GM13977 (cell line): ENCODE data around the gene QRFP.

Source experiments
- DNase-seq: peaks from one replicate; pipeline ENCODE4 v3.0.0; 2012; ENCODE audit warnings: low spot score
- in situ Hi-C: fragments of 300-500 bp; cut with MboI; formaldehyde crosslinking; loops from one replicate; pipeline ENCODE4 v1.12.0; 2022; ENCODE audit warnings: low sequenced_read_pairs, low pct_unique_long_range_greater_than_20kb, mixed read lengths, inconsistent platforms; ENCODE audit not compliant: unreplicated experiment
- TF ChIP-seq, protein P1 (sequence below): IDR thresholded peaks from 2 replicates; pipeline ENCODE4 v1.5.1; 2012; ENCODE audit warnings: mild to moderate bottlenecking, control low read depth; ENCODE audit not compliant: insufficient read depth; ENCODE audit errors: extremely low read depth, missing control alignments

The QRFP gene

DNA sequence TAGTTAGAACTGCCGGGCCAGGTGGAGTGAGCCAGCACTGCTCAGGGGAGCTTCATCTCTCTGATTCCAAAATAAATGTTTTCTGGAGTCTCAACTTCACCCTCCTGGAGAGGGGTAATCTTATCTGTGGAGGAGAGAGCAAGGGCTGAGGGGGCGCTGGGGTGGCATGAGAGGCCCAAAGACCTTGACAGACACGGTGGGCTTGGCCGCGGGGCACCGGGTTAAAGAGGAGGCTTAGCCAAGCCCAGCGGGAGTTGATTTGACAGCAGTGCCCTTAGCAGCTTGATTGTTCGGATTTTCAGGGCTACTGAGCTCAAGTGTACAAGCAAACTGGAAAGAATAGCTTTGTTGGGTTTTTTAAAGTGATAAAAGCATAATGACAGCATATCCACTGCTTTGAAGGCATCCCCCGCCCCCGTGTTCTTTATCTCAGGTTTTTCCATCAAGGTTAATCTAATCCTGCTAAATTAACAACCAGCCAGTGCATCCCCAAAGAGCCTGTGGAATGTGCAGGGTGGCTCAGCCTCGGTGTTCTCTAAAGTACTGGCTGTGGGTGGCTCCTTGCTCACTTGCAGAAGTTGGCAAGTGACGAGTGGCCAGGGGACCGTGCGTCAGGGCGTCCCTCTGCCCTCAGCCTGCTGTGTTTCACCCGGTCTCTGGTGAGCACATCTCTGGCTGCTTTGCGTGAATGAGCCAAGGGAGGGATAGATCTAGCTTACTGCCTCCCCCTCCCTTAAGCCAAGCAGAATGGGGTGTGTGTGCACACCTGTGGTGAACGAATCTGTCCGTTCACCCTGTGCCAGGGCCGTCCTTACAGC, 5.5 kb downstream of the QRFP start:
- DNase-seq = no peak
- in situ Hi-C loops = no loop called here
- TF ChIP-seq, protein P1, sequence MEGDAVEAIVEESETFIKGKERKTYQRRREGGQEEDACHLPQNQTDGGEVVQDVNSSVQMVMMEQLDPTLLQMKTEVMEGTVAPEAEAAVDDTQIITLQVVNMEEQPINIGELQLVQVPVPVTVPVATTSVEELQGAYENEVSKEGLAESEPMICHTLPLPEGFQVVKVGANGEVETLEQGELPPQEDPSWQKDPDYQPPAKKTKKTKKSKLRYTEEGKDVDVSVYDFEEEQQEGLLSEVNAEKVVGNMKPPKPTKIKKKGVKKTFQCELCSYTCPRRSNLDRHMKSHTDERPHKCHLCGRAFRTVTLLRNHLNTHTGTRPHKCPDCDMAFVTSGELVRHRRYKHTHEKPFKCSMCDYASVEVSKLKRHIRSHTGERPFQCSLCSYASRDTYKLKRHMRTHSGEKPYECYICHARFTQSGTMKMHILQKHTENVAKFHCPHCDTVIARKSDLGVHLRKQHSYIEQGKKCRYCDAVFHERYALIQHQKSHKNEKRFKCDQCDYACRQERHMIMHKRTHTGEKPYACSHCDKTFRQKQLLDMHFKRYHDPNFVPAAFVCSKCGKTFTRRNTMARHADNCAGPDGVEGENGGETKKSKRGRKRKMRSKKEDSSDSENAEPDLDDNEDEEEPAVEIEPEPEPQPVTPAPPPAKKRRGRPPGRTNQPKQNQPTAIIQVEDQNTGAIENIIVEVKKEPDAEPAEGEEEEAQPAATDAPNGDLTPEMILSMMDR = no peak

DNA sequence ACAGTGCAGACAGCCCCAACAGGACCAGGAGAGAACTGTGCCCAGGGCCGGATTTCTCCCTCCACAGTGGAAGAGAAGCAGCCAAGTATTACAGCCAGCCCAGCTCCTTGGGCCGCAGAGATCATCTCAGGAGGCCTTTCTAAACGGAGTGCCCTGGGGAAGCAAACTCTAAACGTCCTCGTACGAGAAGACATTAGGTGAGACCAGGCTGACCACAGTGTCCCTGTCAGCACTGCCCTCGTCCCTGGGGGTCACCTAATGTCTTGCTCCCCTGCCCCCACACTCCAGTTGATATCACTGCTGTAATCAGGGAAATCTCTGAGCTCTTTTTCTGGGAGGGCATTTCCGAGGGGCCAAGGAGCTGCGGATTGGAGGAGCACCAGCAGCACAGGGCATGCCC, 6.5 kb downstream of the QRFP start:
- in situ Hi-C loops = no loop called here
- TF ChIP-seq, protein P1 = no peak
- no peak for DNase-seq

DNA sequence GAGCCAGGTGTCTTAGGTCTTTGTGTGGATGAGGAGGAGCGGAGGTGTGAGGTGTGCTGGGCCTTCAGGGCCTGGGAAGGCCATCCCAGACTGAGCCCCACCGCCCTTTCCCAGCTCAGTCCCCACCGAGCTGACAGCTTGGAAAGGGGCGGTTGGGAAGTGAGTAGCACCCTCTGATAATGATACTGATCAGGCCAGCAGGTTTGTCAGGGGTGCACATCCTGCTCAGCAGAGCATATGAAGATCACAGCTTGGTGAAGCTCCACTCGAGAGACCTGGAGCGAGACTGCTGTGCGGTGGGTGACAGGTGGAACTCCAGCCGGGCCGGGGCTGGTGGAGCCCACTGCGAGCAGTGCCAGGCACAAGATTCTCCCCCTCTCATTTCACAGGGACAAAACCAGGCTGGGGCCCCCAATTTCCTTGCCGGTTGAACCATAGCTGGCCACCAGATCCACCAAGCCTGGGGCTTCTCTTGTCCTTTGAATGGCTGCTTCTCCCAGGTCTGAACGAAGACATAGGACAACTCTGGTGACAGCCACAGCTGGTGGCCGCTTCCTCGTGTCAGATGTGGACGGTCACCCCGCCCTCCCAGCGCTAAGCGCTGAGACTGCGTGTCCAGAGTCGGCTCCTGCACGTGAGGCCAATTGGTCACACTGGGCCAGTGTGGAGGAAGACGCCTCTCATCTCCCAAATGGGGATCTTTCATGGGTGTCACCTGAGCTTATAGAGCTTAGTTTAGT, 8.3 kb downstream of the QRFP start:
- no peak for DNase-seq
- TF ChIP-seq, protein P1 = no peak
- in situ Hi-C loops = no loop called here

DNA sequence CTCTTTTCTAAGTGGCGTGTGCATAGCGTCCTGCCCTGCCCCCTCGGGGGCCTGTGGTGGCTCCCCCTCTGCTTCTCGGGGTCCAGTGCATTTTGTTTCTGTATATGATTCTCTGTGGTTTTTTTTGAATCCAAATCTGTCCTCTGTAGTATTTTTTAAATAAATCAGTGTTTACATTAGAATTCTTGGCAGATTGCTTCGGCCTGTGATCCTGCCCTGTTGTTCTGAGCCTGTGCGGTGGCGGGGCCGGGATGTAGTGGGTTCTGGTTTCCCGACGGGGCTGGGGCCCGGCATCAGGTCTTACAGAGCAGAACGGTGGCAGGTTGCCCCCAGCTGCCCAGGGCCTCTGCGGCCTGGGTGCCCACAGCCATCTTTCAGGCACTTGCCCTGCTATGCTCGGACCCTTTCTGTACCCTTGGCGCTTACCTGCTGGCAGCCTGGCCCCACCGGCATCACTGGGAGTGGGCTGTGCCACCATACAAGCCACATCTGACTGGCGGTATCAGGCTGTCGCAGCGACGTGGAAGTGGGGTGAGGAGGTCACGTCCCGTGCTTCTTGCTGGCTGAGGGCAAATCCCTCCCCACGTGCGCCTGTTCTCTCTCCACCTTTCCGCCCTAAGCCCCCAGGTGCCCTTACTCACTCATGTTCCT, 9.0 kb downstream of the QRFP start:
- TF ChIP-seq, protein P1 = no peak
- DNase-seq = no peak
- in situ Hi-C loops = no loop called here

DNA sequence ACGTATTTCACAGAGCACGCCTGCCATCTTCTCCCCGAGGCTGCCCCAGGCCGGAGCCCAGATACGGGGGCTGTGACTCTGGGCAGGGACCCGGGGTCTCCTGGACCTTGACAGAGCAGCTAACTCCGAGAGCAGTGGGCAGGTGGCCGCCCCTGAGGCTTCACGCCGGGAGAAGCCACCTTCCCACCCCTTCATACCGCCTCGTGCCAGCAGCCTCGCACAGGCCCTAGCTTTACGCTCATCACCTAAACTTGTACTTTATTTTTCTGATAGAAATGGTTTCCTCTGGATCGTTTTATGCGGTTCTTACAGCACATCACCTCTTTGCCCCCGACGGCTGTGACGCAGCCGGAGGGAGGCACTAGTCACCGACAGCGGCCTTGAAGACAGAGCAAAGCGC, 9.6 kb downstream of the QRFP start:
- in situ Hi-C loops = no loop called here
- DNase-seq = no peak
- TF ChIP-seq, protein P1 = no peak

DNA sequence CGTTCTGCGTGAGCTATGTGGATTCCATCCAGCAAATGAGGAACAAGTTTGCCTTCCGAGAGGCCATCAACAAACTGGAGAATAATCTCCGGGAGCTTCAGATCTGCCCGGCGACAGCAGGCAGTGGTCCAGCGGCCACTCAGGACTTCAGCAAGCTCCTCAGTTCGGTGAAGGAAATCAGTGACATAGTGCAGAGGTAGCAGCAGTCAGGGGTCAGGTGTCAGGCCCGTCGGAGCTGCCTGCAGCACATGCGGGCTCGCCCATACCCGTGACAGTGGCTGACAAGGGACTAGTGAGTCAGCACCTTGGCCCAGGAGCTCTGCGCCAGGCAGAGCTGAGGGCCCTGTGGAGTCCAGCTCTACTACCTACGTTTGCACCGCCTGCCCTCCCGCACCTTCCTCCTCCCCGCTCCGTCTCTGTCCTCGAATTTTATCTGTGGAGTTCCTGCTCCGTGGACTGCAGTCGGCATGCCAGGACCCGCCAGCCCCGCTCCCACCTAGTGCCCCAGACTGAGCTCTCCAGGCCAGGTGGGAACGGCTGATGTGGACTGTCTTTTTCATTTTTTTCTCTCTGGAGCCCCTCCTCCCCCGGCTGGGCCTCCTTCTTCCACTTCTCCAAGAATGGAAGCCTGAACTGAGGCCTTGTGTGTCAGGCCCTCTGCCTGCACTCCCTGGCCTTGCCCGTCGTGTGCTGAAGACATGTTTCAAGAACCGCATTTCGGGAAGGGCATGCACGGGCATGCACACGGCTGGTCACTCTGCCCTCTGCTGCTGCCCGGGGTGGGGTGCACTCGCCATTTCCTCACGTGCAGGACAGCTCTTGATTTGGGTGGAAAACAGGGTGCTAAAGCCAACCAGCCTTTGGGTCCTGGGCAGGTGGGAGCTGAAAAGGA, 10.9 kb downstream of the QRFP start:
- TF ChIP-seq, protein P1 = no peak
- no peak for DNase-seq
- in situ Hi-C loops = no loop called here
